OCI-M1 (cell line): ENCODE measurements around the gene GADL1.

Experiments
- DNase-seq: peaks from one replicate; lab custom pipeline; 2025; lab: John Stamatoyannopoulos, UW

The GADL1 gene

GRCh38 chr3:30694148-30694547 lies 200.3 kb downstream of the GADL1 start:
- DNase-seq = no peak

- peak; percentile 87 for DNase-seq
Observed at GRCh38 chr3:30693470-30694120, 200.9 kb downstream of the GADL1 start.

GRCh38 chr3:30692498-30693130 lies 201.8 kb downstream of the GADL1 start:
- no peak for DNase-seq

- DNase-seq = no peak
Observed at GRCh38 chr3:30691944-30692343, 202.5 kb downstream of the GADL1 start.

- no peak for DNase-seq
Observed at GRCh38 chr3:30691249-30691880, 203.1 kb downstream of the GADL1 start.

- DNase-seq = no peak
Observed at GRCh38 chr3:30690199-30690598, 204.3 kb downstream of the GADL1 start.

- peak; percentile 7 for DNase-seq
Observed at GRCh38 chr3:30688776-30689641, 205.5 kb downstream of the GADL1 start.

- no peak for DNase-seq
Observed at GRCh38 chr3:30687930-30688570, 206.4 kb downstream of the GADL1 start.

GRCh38 chr3:30686799-30687198 lies 207.7 kb downstream of the GADL1 start:
- no peak for DNase-seq

- no peak for DNase-seq
Observed at GRCh38 chr3:30686176-30686575, 208.3 kb downstream of the GADL1 start.

GRCh38 chr3:30685267-30685667 lies 209.2 kb downstream of the GADL1 start:
- DNase-seq = no peak

- DNase-seq = no peak
Observed at GRCh38 chr3:30684356-30684755, 210.1 kb downstream of the GADL1 start.

- no peak for DNase-seq
Observed at GRCh38 chr3:30683769-30684168, 210.7 kb downstream of the GADL1 start.

- peak; percentile 25 for DNase-seq
Observed at GRCh38 chr3:30682434-30683155, 211.9 kb downstream of the GADL1 start.

- DNase-seq = peak; percentile 4
Observed at GRCh38 chr3:30681649-30682211, 212.7 kb downstream of the GADL1 start.

GRCh38 chr3:30680789-30681648 lies 213.4 kb downstream of the GADL1 start:
- no peak for DNase-seq

- DNase-seq = no peak
Observed at GRCh38 chr3:30679045-30679444, 215.4 kb downstream of the GADL1 start.

- no peak for DNase-seq
Observed at GRCh38 chr3:30677347-30677685, 217.1 kb downstream of the GADL1 start.

GRCh38 chr3:30676424-30677346 lies 217.8 kb downstream of the GADL1 start:
- DNase-seq = no peak
